ENCODE data around the gene MAP4K3. TPM values are rescaled to one million over a fixed set of nuclear protein-coding genes. Genes with fewer than 3 reads are reported as not detected.
A peak's percentile ranks its signal among the peaks of the same experiment; 100 is the strongest.

The MAP4K3 gene
- total and polyA plus RNA-seq, 10 of the 15 experiments (the other 5 are each of a cell fraction or from before 2014, with no cell fraction given): 0.04 to 0.95 (median 0.21) TPM; not detected in 1

- no peak overlapping the region for H3K4me2 ChIP-seq (ENCODE audit: control insufficient read depth, insufficient read depth)
- H4K20me1 ChIP-seq (ENCODE audit: control insufficient read depth, insufficient read depth): no peaks in the 10 kb centered on the region
Measured at GRCh38 chr2:39424951-39425350, 12.1 kb downstream of the MAP4K3 start.

More at GRCh38 chr2:39424951-39425350, 12.1 kb downstream of the MAP4K3 start:
- BruUV-seq (replicated peaks): no TSS peak
- intact Hi-C loops (cut with micrococcal nuclease; ENCODE audit: unreplicated experiment): no loop called here
- no peak for ATAC-seq
- POLR2A ChIA-PET: no interaction called here
- H3K4me3 ChIP-seq: no peak overlapping the region
- peaks cover 2% of the 10 kb centered on the region for H3K79me2 ChIP-seq (ENCODE audit: control insufficient read depth, insufficient read depth, low read length)
- peak; percentile 7 for FAIRE-seq
- 95% methylated on average over 1 of the region's 1 CpG for WGBS (ENCODE audit: insufficient coverage, insufficient replicate concordance, low lambda C conversion rate, missing lambda C conversion rate)
- no peaks in the 10 kb centered on the region for H3K9me3 ChIP-seq (replicated peaks; ENCODE audit: control insufficient read depth, insufficient read depth, low read length)
- no peaks in the 10 kb centered on the region for H3K4me1 ChIP-seq (ENCODE audit: control insufficient read depth, insufficient read depth, low read length)
- H3K27me3 ChIP-seq (replicated peaks in 1 of 2; ENCODE audit: control insufficient read depth in 2 of 2, insufficient read depth in 2 of 2, low read length in 1 of 2): no peaks in the 10 kb centered on the region
- RAD21 ChIA-PET (ENCODE audit: unreplicated experiment): no interaction called here
- H3K36me3 ChIP-seq (ENCODE audit: control insufficient read depth in 2 of 2, insufficient read depth in 2 of 2, low read length in 1 of 2): no peaks in the 10 kb centered on the region
- CTCF ChIA-PET: no interaction called here
- SMC1A ChIA-PET (ENCODE audit: uncharacterized antibody, unreplicated experiment): no interaction called here
- in situ Hi-C loops (cut with MboI): no loop called here
- H2AFZ ChIP-seq (ENCODE audit: control insufficient read depth, low read depth, low read length): no peak overlapping the region
- H3K9ac ChIP-seq (ENCODE audit: control insufficient read depth, insufficient read depth, low read length): no peak overlapping the region
- no peak for DNase-seq (ENCODE audit: low read depth, low spot score)
- no peak for TF ChIP-seq CUX1 (IDR thresholded peaks at IDR 0.05; ENCODE audit: insufficient replicate concordance, low read depth, low read length)
- TF ChIP-seq WRNIP1 (IDR thresholded peaks at IDR 0.05; ENCODE audit: borderline replicate concordance, low read depth, low read length): no peak
- no peak for TF ChIP-seq IKZF1 (conservative IDR thresholded peaks at IDR 0.05)
- TF ChIP-seq JUNB (IDR thresholded peaks at IDR 0.05): no peak
- no peak for TF ChIP-seq POLR2AphosphoS2 (IDR thresholded peaks at IDR 0.05; ENCODE audit: low read depth, low read length)
- no peak for TF ChIP-seq CEBPZ (IDR thresholded peaks at IDR 0.05; ENCODE audit: low read depth, low read length)
- no peak for TF ChIP-seq MEF2A (IDR thresholded peaks at IDR 0.05; ENCODE audit: insufficient read depth, low read depth, low read length)
- no peak for TF ChIP-seq POLR2A (IDR thresholded peaks at IDR 0.05; ENCODE audit: low read depth, low read length)
- TF ChIP-seq SUPT20H (IDR thresholded peaks at IDR 0.05; ENCODE audit: borderline replicate concordance, control insufficient read depth, low read depth, low read length): no peak
- TF ChIP-seq ZZZ3 (IDR thresholded peaks at IDR 0.05; ENCODE audit: control insufficient read depth, insufficient read length, low read depth): no peak
- TF ChIP-seq EGR1 (IDR thresholded peaks at IDR 0.05; ENCODE audit: borderline replicate concordance in 1 of 2, low read depth in 2 of 2, low read length in 2 of 2): no peak
- TF ChIP-seq, protein P1, sequence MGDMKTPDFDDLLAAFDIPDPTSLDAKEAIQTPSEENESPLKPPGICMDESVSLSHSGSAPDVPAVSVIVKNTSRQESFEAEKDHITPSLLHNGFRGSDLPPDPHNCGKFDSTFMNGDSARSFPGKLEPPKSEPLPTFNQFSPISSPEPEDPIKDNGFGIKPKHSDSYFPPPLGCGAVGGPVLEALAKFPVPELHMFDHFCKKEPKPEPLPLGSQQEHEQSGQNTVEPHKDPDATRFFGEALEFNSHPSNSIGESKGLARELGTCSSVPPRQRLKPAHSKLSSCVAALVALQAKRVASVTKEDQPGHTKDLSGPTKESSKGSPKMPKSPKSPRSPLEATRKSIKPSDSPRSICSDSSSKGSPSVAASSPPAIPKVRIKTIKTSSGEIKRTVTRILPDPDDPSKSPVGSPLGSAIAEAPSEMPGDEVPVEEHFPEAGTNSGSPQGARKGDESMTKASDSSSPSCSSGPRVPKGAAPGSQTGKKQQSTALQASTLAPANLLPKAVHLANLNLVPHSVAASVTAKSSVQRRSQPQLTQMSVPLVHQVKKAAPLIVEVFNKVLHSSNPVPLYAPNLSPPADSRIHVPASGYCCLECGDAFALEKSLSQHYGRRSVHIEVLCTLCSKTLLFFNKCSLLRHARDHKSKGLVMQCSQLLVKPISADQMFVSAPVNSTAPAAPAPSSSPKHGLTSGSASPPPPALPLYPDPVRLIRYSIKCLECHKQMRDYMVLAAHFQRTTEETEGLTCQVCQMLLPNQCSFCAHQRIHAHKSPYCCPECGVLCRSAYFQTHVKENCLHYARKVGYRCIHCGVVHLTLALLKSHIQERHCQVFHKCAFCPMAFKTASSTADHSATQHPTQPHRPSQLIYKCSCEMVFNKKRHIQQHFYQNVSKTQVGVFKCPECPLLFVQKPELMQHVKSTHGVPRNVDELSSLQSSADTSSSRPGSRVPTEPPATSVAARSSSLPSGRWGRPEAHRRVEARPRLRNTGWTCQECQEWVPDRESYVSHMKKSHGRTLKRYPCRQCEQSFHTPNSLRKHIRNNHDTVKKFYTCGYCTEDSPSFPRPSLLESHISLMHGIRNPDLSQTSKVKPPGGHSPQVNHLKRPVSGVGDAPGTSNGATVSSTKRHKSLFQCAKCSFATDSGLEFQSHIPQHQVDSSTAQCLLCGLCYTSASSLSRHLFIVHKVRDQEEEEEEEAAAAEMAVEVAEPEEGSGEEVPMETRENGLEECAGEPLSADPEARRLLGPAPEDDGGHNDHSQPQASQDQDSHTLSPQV (IDR thresholded peaks at IDR 0.05): no peak
- H3K27ac ChIP-seq (ENCODE audit: control insufficient read depth, insufficient read depth): no peak overlapping the region
